Ishikawa (cell line): ENCODE measurements around the gene PIAS4.

Experiments
- CEBPB ChIP-seq: IDR thresholded peaks from 2 replicates; pipeline ENCODE4 v1.6.1; 2012
- CREB1 ChIP-seq: IDR thresholded peaks from 2 replicates; pipeline ENCODE4 v1.6.1; 2012; ENCODE audit warnings: low read depth
- EGR1 ChIP-seq: IDR thresholded peaks from 2 replicates; pipeline ENCODE4 v1.6.1; 2012
- EP300 ChIP-seq: IDR thresholded peaks from 2 replicates; pipeline ENCODE4 v1.6.1; 2012; ENCODE audit warnings: borderline replicate concordance
- FOXM1 ChIP-seq: IDR thresholded peaks from 2 replicates; pipeline ENCODE4 v1.6.1; 2012; ENCODE audit warnings: low read depth, borderline replicate concordance
- NFIC ChIP-seq: IDR thresholded peaks from 2 replicates; pipeline ENCODE4 v1.6.1; 2012
- RAD21 ChIP-seq: IDR thresholded peaks from 2 replicates; pipeline ENCODE4 v1.6.1; 2012; ENCODE audit warnings: low read depth
- TAF1 ChIP-seq: IDR thresholded peaks from 2 replicates; pipeline ENCODE4 v1.6.1; 2012; ENCODE audit warnings: low read depth, mild to moderate bottlenecking
- TCF12 ChIP-seq: IDR thresholded peaks from 2 replicates; pipeline ENCODE4 v1.6.1; 2012; ENCODE audit warnings: low read depth
- TEAD4 ChIP-seq: IDR thresholded peaks from 2 replicates; pipeline ENCODE4 v1.6.1; 2012
- YY1 ChIP-seq: IDR thresholded peaks from 2 replicates; pipeline ENCODE4 v1.6.1; 2012; ENCODE audit warnings: low read depth
- ZBTB7A ChIP-seq: IDR thresholded peaks from 2 replicates; pipeline ENCODE4 v1.6.1; 2012; ENCODE audit warnings: low read depth
- TF ChIP-seq, protein P1 (sequence below): IDR thresholded peaks from 2 replicates; pipeline ENCODE4 v1.6.1; 2012
- TF ChIP-seq, protein P2 (sequence below): IDR thresholded peaks from 2 replicates; pipeline ENCODE4 v1.6.1; 2012
- TF ChIP-seq, protein P3 (sequence below): IDR thresholded peaks from 2 replicates; pipeline ENCODE4 v1.6.1; 2012; ENCODE audit warnings: low read depth, mild to moderate bottlenecking

The PIAS4 gene

DNA sequence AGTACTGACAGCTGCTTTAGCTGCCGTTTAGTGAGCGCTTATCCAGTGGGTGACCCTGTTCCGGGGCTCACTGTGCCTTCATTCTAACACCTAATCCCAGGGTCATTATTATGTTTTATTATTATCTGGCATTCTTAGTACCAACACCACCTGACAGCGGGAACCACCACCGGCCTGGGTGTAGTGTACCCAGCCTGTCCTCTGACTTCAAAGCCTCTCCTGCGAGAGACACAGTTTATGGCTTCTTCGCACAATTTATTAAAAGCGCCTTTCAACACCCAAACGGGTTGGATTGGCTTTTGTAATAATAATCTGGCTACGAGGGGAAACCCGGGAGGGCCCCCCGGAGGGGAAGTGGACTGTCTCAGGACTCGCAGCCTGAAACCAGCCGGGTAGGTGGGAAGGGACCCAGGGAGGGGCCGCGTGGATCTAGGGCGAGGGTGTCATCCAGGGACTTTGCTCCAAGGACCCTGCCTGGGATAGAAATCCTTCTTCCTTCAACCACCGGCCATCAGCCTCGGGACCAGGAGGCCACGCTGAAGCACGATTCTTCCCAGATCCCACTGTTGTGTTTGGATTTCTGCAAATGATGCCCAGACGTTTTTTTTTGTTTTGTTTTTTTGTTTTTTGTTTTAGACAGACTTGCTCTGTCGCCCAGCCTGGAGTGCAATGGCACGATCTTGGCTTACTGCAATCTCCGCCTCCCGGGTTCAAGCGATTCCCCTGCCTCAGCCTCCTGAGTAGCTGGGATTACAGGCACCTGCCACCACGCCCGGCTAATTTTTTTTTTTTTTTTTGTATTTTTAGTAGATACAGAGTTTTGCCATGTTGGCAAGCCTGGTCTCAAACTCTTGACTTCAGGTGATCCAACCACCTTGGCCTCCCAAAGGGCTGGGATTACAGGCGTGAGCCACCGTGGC is 60.8 kb downstream of the PIAS4 start:
- TF ChIP-seq FOXM1, result no peak
- no peak for TF ChIP-seq CREB1
- no peak for TF ChIP-seq NFIC
- TF ChIP-seq, protein P1, sequence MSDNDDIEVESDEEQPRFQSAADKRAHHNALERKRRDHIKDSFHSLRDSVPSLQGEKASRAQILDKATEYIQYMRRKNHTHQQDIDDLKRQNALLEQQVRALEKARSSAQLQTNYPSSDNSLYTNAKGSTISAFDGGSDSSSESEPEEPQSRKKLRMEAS, result no peak
- TF ChIP-seq CEBPB, result no peak

DNA sequence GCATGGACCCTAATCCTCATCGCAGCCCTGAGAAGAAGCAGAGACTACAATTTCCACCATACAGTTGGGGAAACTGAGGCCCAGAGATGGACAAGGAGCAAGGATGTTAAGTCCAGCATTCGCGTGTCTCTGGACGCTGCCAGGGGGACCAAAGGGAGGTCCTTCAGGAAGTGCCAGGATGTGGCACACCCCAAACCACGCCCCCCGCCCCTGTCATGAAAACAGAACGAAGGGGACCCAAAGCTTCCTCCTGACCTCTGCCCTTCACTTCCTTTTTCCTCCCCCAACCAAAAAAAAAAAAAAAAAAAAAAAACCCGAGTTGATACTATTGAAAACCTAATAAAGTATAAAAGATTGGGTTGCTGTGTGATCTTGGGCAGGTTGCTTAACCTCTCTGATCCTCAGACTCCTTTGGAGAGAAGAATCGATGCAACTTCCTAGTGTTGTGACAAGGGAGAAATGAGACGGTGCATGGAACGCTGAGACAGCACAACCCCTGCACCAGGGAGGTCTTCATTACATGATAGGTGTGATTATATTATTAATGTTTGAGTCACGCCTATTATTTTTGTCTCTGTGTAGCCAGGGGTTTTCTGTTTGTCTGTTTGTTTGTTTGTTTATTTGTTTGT is 61.9 kb downstream of the PIAS4 start:
- no peak for TF ChIP-seq CEBPB
- TF ChIP-seq TCF12, result no peak
- TF ChIP-seq, protein P2, sequence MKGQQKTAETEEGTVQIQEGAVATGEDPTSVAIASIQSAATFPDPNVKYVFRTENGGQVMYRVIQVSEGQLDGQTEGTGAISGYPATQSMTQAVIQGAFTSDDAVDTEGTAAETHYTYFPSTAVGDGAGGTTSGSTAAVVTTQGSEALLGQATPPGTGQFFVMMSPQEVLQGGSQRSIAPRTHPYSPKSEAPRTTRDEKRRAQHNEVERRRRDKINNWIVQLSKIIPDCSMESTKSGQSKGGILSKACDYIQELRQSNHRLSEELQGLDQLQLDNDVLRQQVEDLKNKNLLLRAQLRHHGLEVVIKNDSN, result no peak
- no peak for TF ChIP-seq ZBTB7A
- no peak for TF ChIP-seq NFIC
- no peak for TF ChIP-seq EGR1
- no peak for TF ChIP-seq CREB1
- no peak for TF ChIP-seq TAF1
- no peak for TF ChIP-seq TEAD4
- no peak for TF ChIP-seq EP300
- TF ChIP-seq YY1, result no peak
- TF ChIP-seq, protein P3, sequence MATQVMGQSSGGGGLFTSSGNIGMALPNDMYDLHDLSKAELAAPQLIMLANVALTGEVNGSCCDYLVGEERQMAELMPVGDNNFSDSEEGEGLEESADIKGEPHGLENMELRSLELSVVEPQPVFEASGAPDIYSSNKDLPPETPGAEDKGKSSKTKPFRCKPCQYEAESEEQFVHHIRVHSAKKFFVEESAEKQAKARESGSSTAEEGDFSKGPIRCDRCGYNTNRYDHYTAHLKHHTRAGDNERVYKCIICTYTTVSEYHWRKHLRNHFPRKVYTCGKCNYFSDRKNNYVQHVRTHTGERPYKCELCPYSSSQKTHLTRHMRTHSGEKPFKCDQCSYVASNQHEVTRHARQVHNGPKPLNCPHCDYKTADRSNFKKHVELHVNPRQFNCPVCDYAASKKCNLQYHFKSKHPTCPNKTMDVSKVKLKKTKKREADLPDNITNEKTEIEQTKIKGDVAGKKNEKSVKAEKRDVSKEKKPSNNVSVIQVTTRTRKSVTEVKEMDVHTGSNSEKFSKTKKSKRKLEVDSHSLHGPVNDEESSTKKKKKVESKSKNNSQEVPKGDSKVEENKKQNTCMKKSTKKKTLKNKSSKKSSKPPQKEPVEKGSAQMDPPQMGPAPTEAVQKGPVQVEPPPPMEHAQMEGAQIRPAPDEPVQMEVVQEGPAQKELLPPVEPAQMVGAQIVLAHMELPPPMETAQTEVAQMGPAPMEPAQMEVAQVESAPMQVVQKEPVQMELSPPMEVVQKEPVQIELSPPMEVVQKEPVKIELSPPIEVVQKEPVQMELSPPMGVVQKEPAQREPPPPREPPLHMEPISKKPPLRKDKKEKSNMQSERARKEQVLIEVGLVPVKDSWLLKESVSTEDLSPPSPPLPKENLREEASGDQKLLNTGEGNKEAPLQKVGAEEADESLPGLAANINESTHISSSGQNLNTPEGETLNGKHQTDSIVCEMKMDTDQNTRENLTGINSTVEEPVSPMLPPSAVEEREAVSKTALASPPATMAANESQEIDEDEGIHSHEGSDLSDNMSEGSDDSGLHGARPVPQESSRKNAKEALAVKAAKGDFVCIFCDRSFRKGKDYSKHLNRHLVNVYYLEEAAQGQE, result no peak
- TF ChIP-seq, protein P1, result no peak
- no peak for TF ChIP-seq FOXM1
- TF ChIP-seq RAD21, result no peak

DNA sequence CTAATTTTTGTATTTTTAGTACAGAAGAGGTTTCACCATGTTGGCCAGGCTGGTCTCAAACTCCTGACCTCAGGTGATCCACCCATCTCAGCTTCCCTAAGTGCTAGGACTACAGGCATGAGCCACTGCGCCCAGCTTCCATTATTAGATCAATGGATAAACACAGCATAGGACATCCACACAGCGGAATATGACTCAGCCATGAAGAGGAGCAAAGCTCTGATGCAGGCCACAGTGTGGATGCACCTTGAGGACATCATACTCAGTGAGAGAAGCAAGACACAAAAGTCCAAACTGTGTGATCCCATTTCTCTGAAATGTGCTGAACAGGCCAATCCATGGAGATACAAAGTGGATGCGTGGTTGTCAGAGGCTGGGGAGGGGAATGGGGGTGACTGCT is 64.1 kb downstream of the PIAS4 start:
- TF ChIP-seq TEAD4 (no peak), YY1 (no peak), ZBTB7A (no peak), FOXM1 (no peak), CEBPB (no peak)
- TF ChIP-seq, protein P3, result no peak

DNA sequence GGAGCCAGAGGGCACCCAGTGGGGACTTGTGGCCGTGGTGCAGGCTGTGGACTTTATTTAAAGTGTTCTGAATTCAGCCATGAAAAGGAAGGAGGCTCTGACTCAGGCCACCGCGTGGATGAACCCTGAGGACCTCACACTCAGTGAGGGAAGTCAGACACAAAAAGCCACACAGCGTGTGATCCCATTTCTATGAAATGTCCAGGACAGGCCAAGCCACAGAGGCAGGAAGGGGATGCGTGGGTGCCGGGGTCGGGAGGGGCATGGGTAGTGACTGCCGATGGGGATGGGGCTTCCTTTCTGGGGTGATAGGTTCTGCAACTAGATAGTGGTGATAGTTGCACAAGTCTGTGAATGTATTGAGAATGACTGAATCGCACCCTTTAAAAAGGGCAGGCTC is 67.8 kb downstream of the PIAS4 start:
- TF ChIP-seq, protein P1, result no peak
- TF ChIP-seq, protein P3, result no peak
- TF ChIP-seq EGR1 (no peak), CREB1 (no peak), RAD21 (no peak), CEBPB (no peak), EP300 (no peak), TCF12 (no peak), YY1 (no peak), TEAD4 (no peak), FOXM1 (no peak), NFIC (no peak), ZBTB7A (no peak), TAF1 (no peak)
- TF ChIP-seq, protein P2, result no peak
